Osteocyte (in vitro differentiated cells): ENCODE data around the gene NASP. TPM values are rescaled to one million over a fixed set of nuclear protein-coding genes. Genes with fewer than 3 reads are reported as not detected.

Experiments used
- DNase-seq: peaks from one replicate; pipeline ENCODE4 v3.0.0; 2021; ENCODE audit warnings: mixed read lengths; ENCODE audit not compliant: unreplicated experiment; ENCODE audit errors: extremely low spot score
- H3K27ac Mint-ChIP-seq: one replicate; pipeline ENCODE4 v1.8.0; 2021; ENCODE audit warnings: mild to moderate bottlenecking, mixed read lengths; ENCODE audit not compliant: unreplicated experiment
- H3K27me3 Mint-ChIP-seq: one replicate; pipeline ENCODE4 v1.8.0; 2021; ENCODE audit warnings: mixed read lengths; ENCODE audit not compliant: unreplicated experiment
- H3K36me3 Mint-ChIP-seq: one replicate; pipeline ENCODE4 v1.8.0; 2021; ENCODE audit warnings: mixed read lengths; ENCODE audit not compliant: unreplicated experiment
- H3K4me1 Mint-ChIP-seq: one replicate; pipeline ENCODE4 v1.8.0; 2021; ENCODE audit warnings: mixed read lengths; ENCODE audit not compliant: unreplicated experiment
- H3K4me3 Mint-ChIP-seq: one replicate; pipeline ENCODE4 v1.8.0; 2021; ENCODE audit warnings: mild to moderate bottlenecking, moderate library complexity, mixed read lengths; ENCODE audit not compliant: unreplicated experiment
- H3K9me3 Mint-ChIP-seq: one replicate; pipeline ENCODE4 v1.8.0; 2021; ENCODE audit warnings: mixed read lengths; ENCODE audit not compliant: unreplicated experiment
- total RNA-seq: library from RNA; stranded (reverse); gene quantifications from 2 replicates; pipeline ENCODE4 v1.2.1, GENCODE V29; 2021
- TF ChIP-seq, protein P1 (sequence below): fragments of 200-600 bp; sonication (generic); IDR thresholded peaks from 2 replicates; pipeline ENCODE4 v1.5.0; 2021; ENCODE audit warnings: antibody characterized with exemption, mild to moderate bottlenecking, moderate library complexity

NASP gene
- total RNA-seq, 1 donor from 2014 or later, result 72.5 TPM

DNA sequence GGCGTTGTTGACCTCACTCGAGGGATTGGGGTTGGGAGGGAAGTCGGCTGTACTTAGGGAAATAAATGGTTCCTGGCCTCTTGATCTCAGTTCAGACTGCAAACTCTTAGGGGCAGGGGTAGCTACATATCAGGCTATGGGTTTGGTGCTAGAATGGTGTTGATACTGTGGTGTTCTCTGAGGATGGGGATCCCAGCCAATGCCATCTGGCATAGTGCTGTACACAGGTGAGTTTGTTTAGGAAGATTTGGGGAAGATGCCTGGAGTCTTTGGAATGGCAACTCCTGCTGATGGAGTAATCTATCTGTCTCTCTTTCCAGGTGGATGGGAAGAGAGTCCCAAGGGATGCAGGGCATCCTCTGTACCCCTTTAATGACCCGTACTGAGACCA lies 14.3 kb upstream of the NASP start:
- Mint-ChIP-seq H3K4me1 (no peaks in the 10 kb centered on the region), H3K9me3 (no peaks in the 10 kb centered on the region), H3K27ac (peak overlapping the region; percentile 45), H3K4me3 (no peak overlapping the region), H3K36me3 (peaks cover 19% of the 10 kb centered on the region), H3K27me3 (no peaks in the 10 kb centered on the region)
- no peak for DNase-seq
- TF ChIP-seq, protein P1, sequence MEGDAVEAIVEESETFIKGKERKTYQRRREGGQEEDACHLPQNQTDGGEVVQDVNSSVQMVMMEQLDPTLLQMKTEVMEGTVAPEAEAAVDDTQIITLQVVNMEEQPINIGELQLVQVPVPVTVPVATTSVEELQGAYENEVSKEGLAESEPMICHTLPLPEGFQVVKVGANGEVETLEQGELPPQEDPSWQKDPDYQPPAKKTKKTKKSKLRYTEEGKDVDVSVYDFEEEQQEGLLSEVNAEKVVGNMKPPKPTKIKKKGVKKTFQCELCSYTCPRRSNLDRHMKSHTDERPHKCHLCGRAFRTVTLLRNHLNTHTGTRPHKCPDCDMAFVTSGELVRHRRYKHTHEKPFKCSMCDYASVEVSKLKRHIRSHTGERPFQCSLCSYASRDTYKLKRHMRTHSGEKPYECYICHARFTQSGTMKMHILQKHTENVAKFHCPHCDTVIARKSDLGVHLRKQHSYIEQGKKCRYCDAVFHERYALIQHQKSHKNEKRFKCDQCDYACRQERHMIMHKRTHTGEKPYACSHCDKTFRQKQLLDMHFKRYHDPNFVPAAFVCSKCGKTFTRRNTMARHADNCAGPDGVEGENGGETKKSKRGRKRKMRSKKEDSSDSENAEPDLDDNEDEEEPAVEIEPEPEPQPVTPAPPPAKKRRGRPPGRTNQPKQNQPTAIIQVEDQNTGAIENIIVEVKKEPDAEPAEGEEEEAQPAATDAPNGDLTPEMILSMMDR, result no peak

DNA sequence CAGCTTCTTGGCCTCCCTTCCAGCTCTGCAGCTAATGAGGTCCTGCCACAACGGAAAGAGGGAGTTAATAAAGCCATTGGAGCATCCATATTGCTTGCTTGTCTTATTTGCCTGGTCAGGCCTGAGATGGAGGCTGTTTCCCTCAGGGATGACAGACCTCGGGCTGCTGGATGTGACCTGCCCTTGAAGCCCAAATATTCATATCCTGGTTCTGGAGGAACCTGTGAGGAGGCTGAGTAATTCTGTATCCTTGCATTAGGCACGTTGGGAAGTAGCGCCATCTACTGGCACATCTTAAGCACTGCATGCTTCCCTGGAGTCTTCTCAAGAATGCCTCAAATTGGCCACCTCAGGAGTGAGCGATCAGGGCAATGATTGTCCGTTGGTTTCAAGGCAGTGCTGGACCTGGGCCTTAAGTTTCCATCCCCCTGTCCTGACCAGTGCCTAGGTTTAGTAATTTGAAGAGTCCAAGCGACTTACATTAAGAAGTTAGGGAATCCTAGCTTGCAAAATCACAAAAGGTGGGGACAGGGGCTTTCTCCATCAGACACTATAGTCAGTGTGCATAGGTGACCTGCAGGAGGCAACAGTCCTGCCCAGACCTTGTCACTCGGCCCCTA lies 13.8 kb upstream of the NASP start:
- Mint-ChIP-seq H3K27ac (peak overlapping the region; percentile 45), H3K36me3 (peaks cover 19% of the 10 kb centered on the region), H3K27me3 (no peaks in the 10 kb centered on the region), H3K9me3 (no peaks in the 10 kb centered on the region), H3K4me1 (no peaks in the 10 kb centered on the region), H3K4me3 (no peak overlapping the region)
- TF ChIP-seq, protein P1, result peak; percentile 97
- no peak for DNase-seq

DNA sequence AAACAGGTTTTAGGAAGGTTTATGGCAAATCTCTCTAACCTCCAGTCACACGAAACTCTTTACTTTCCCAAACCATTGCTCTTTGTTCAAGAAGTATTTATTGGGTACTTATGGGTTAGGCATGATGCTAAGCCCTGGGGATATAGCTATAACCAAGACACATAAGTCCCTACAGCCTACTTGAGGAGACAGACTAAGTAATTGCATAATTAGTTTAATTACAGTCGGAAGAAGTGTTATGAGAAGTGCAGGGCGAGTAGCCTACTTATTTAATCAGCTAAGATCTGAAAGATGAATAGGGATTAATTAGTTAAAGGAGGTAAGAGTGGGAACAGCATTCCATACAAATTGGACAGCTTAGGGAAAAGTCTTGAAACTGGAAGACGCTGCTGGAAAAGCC lies 13.2 kb upstream of the NASP start:
- Mint-ChIP-seq H3K27ac (no peak overlapping the region), H3K4me3 (no peak overlapping the region), H3K36me3 (peaks cover 19% of the 10 kb centered on the region), H3K27me3 (no peaks in the 10 kb centered on the region), H3K9me3 (no peaks in the 10 kb centered on the region), H3K4me1 (no peaks in the 10 kb centered on the region)
- TF ChIP-seq, protein P1, result no peak
- DNase-seq, result no peak

- no peaks in the 10 kb centered on the region for H3K27me3 Mint-ChIP-seq
- H3K9me3 Mint-ChIP-seq, result no peaks in the 10 kb centered on the region
- TF ChIP-seq, protein P1, result no peak
- DNase-seq, result no peak
- no peaks in the 10 kb centered on the region for H3K4me1 Mint-ChIP-seq
- no peak overlapping the region for H3K27ac Mint-ChIP-seq
- H3K4me3 Mint-ChIP-seq, result no peak overlapping the region
- peaks cover 7% of the 10 kb centered on the region for H3K36me3 Mint-ChIP-seq
Observed at GRCh38 chr1:45573231-45573804, 10.5 kb upstream of the NASP start.

- no peak overlapping the region for H3K27ac Mint-ChIP-seq
- H3K27me3 Mint-ChIP-seq, result no peaks in the 10 kb centered on the region
- no peak for DNase-seq
- no peaks in the 10 kb centered on the region for H3K9me3 Mint-ChIP-seq
- TF ChIP-seq, protein P1, result no peak
- H3K4me1 Mint-ChIP-seq, result no peaks in the 10 kb centered on the region
- H3K36me3 Mint-ChIP-seq, result peaks cover 7% of the 10 kb centered on the region
- H3K4me3 Mint-ChIP-seq, result no peak overlapping the region
Observed at GRCh38 chr1:45574105-45574626, 9.7 kb upstream of the NASP start.
